Endothelial cell of umbilical vein (primary cell): ENCODE results near the gene FOXRED1. TPM values are rescaled to one million over a fixed set of nuclear protein-coding genes. Genes with fewer than 3 reads are reported as not detected.

Experiments
- BruUV-seq: library from RNA; stranded (reverse); fragments of 400-500 nt; replicated peaks from 2 replicates; lab custom pipeline; 2021; lab: Mats Ljungman, UMichigan
- CTCF ChIA-PET: fragments of 300-600, 350-600 bp; sonication (Branson Sonifier 250); formaldehyde crosslinking; loops from one replicate; lab custom pipeline; 2021; ENCODE audit warnings: antibody characterized with exemption, inconsistent platforms; lab: Charles Lee
- POLR2A ChIA-PET: fragments of 300-600, 350-600 bp; sonication (Branson Sonifier 250); formaldehyde crosslinking; loops from one replicate; lab custom pipeline; 2021; ENCODE audit warnings: antibody characterized with exemption, inconsistent platforms; lab: Charles Lee
- DNase-seq: peaks from one replicate; pipeline ENCODE4 v3.0.0-alpha.2; 2011; ENCODE audit warnings: low read depth, low spot score
- FAIRE-seq: peaks from 2 replicates; lab custom pipeline; 2011; peaks lifted over from hg19 to GRCh38; lab: Jason Lieb, UNC
- H2AFZ ChIP-seq: 2 replicates; pipeline ENCODE4 v1.6.0; 2012; ENCODE audit warnings: low read depth, low read length, control low read depth, inconsistent platforms
- H3K27ac ChIP-seq: 2 replicates; pipeline ENCODE4 v1.5.1; 2011; ENCODE audit warnings: low read depth, mild to moderate bottlenecking, control low read depth, low read length, moderate library complexity; ENCODE audit not compliant: insufficient read depth
- H3K27me3 ChIP-seq, 2 experiments: 2 replicates each; pipeline versions ENCODE4 v1.6.0 to v1.6.1; 2011; ENCODE audit warnings: low read length in 2 of 2, mixed read lengths in 1 of 2; ENCODE audit not compliant: control insufficient read depth in 2 of 2, insufficient read depth in 2 of 2
- H3K36me3 ChIP-seq, 2 experiments: 2 replicates in 1 of 2; 3 replicates in 1 of 2; pipeline ENCODE4 v1.5.1; 2011; ENCODE audit warnings: low read length in 2 of 2, mild to moderate bottlenecking in 1 of 2, moderate library complexity in 1 of 2; ENCODE audit not compliant: control insufficient read depth in 2 of 2, insufficient read depth in 2 of 2; ENCODE audit errors: extremely low read depth in 1 of 2
- H3K4me1 ChIP-seq: 3 replicates; pipeline ENCODE4 v1.5.1; 2011; ENCODE audit warnings: mild to moderate bottlenecking, low read length; ENCODE audit not compliant: control insufficient read depth, insufficient read depth; ENCODE audit errors: extremely low read depth
- H3K4me2 ChIP-seq: 2 replicates; pipeline ENCODE4 v1.6.1; 2011; ENCODE audit warnings: low read length, control low read depth, mixed read lengths; ENCODE audit not compliant: insufficient read depth
- H3K4me3 ChIP-seq, 3 experiments: fragments of 200-600 bp in 1 of 3; sonication (generic), shearing (Covaris generic) in 1 of 3; replicated peaks in 1 of 3; 2 replicates each; pipeline ENCODE4 v1.5.1; 2011 to 2016; ENCODE audit warnings: control low read depth in 3 of 3, low read length in 3 of 3, mild to moderate bottlenecking in 2 of 3, inconsistent platforms in 1 of 3, low read depth in 1 of 3, moderate library complexity in 1 of 3; ENCODE audit not compliant: insufficient read depth in 1 of 3
- H3K79me2 ChIP-seq: 2 replicates; pipeline ENCODE4 v1.6.0; 2012; ENCODE audit warnings: low read length, inconsistent platforms; ENCODE audit not compliant: control insufficient read depth, insufficient read depth
- H3K9ac ChIP-seq: replicated peaks from 2 replicates; pipeline ENCODE3; 2011; ENCODE audit warnings: low read length, control low read depth; ENCODE audit not compliant: insufficient read depth; ENCODE audit errors: extremely low read depth
- H3K9me1 ChIP-seq: replicated peaks from 3 replicates; pipeline ENCODE4 v1.6.0; 2011; ENCODE audit warnings: mild to moderate bottlenecking, low read length; ENCODE audit not compliant: control insufficient read depth, insufficient read depth; ENCODE audit errors: extremely low read depth
- H3K9me3 ChIP-seq: replicated peaks from 2 replicates; pipeline ENCODE4 v1.5.1; 2012; ENCODE audit warnings: low read length, inconsistent platforms; ENCODE audit not compliant: control insufficient read depth, insufficient read depth
- H4K20me1 ChIP-seq: replicated peaks from 2 replicates; pipeline ENCODE3; 2011; ENCODE audit warnings: mild to moderate bottlenecking, low read length; ENCODE audit not compliant: control insufficient read depth, insufficient read depth; ENCODE audit errors: extremely low read depth
- GATA2 ChIP-seq: IDR thresholded peaks from 2 replicates; pipeline ENCODE4 v1.7.0; 2011; ENCODE audit warnings: low read depth, mild to moderate bottlenecking, moderate library complexity, mixed read lengths, low read length; ENCODE audit not compliant: insufficient read length, insufficient read depth
- JUN ChIP-seq: IDR thresholded peaks from 2 replicates; pipeline ENCODE4 v1.6.1; 2011; ENCODE audit warnings: borderline replicate concordance, low read depth; ENCODE audit not compliant: insufficient read length, insufficient read depth
- MAX ChIP-seq: IDR thresholded peaks from 2 replicates; pipeline ENCODE4 v1.6.1; 2011; ENCODE audit not compliant: insufficient read depth, insufficient read length
- MYC ChIP-seq: IDR thresholded peaks from one replicate; pipeline ENCODE4 v1.6.1; 2011; ENCODE audit warnings: mild to moderate bottlenecking, low read depth, low read length
- POLR2A ChIP-seq: IDR thresholded peaks from 2 replicates; pipeline ENCODE4 v1.6.1; 2012; ENCODE audit warnings: low read depth, mild to moderate bottlenecking, control low read depth, low read length
- POLR2AphosphoS5 ChIP-seq: IDR thresholded peaks from 2 replicates; pipeline ENCODE4 v1.6.1; 2012; ENCODE audit warnings: low read depth, mild to moderate bottlenecking, control low read depth, low read length, moderate library complexity; ENCODE audit not compliant: insufficient read depth
- dilution Hi-C: fragments of 300-500 bp; cut with MboI; formaldehyde crosslinking; loops from one replicate; pipeline ENCODE4 v1.15.0; 2019; ENCODE audit warnings: low sequenced_read_pairs; ENCODE audit not compliant: extremely low pct_ligation_motif_present
- intact Hi-C: fragments of 100-400 bp; cut with micrococcal nuclease; formaldehyde crosslinking; loops from one replicate; pipeline ENCODE4 v1.10.0; 2022
- polyA plus RNA-seq, 4 experiments: library from polyadenylated mRNA; depleted of rRNA in 3 of 4; stranded (reverse) in 3 of 4; unstranded in 1 of 4; fragments of >200 nt; gene quantifications; 2 replicates each; pipeline versions ENCODE4 v1.2.1 to v1.2.3, GENCODE V29; 2011 to 2012; ENCODE audit warnings: missing spikeins in 1 of 4
- total RNA-seq: library from RNA; stranded (reverse); gene quantifications from 2 replicates; pipeline ENCODE4 v1.2.3, GENCODE V29; 2021
- TF ChIP-seq, protein P1 (sequence below), 2 donors: IDR thresholded peaks; 1 replicate in 1 of 2; 2 replicates in 1 of 2; pipeline ENCODE4 v1.5.1; 2011; ENCODE audit warnings: low read length in 2 of 2, mild to moderate bottlenecking in 2 of 2, moderate library complexity in 2 of 2, control low read depth in 1 of 2, inconsistent platforms in 1 of 2, low read depth in 1 of 2; ENCODE audit not compliant: insufficient read depth in 1 of 2; ENCODE audit errors: extremely low read depth in 1 of 2

The FOXRED1 gene
- total and polyA plus RNA-seq, 2 donors (not counting 3 experiments of a cell fraction or from before 2014, with no cell fraction given) = 32.4 to 33.5 TPM

GRCh38 chr11:126310200-126310991 is 41.4 kb downstream of the FOXRED1 start:
- POLR2A ChIA-PET = interaction anchor here (0.9 to 1.2 kb wide), 4 partner anchors 12 to 170 kb away, joined by 3 to 4 read pairs (median 3); no protein-coding TSS in a partner anchor
- Histone ChIP-seq H3K4me2 (no peak overlapping the region), H2AFZ (no peak overlapping the region), H3K9ac (no peak overlapping the region), H3K9me3 (no peaks in the 10 kb centered on the region), H3K79me2 (no peaks in the 10 kb centered on the region), H3K36me3 (no peaks in the 10 kb centered on the region), H3K27me3 (no peaks in the 10 kb centered on the region), H3K4me3 (no peak overlapping the region), H4K20me1 (no peaks in the 10 kb centered on the region), H3K9me1 (no peaks in the 10 kb centered on the region), H3K27ac (no peak overlapping the region), H3K4me1 (no peaks in the 10 kb centered on the region)
- CTCF ChIA-PET = interaction anchor here (0.6 to 10.7 kb wide), 33 partner anchors 9 to 680 kb away, joined by 3 to 437 read pairs (median 6); partner anchors contain the start of gene ST3GAL4
- FAIRE-seq = peak; percentile 83
- BruUV-seq = no TSS peak
- dilution Hi-C loops = no loop called here
- DNase-seq = peak; percentile 78
- TF ChIP-seq POLR2AphosphoS5 (peak; percentile 49), GATA2 (no peak), POLR2A (no peak), MAX (no peak), JUN (no peak), MYC (no peak)
- TF ChIP-seq, protein P1, sequence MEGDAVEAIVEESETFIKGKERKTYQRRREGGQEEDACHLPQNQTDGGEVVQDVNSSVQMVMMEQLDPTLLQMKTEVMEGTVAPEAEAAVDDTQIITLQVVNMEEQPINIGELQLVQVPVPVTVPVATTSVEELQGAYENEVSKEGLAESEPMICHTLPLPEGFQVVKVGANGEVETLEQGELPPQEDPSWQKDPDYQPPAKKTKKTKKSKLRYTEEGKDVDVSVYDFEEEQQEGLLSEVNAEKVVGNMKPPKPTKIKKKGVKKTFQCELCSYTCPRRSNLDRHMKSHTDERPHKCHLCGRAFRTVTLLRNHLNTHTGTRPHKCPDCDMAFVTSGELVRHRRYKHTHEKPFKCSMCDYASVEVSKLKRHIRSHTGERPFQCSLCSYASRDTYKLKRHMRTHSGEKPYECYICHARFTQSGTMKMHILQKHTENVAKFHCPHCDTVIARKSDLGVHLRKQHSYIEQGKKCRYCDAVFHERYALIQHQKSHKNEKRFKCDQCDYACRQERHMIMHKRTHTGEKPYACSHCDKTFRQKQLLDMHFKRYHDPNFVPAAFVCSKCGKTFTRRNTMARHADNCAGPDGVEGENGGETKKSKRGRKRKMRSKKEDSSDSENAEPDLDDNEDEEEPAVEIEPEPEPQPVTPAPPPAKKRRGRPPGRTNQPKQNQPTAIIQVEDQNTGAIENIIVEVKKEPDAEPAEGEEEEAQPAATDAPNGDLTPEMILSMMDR (IDR thresholded peaks at IDR 0.05; ENCODE audit: extremely low read depth in 1 of 2, insufficient read depth in 1 of 2, low read depth in 1 of 2, low read length in 2 of 2) = peak; percentile 89 to 91
- intact Hi-C loops = loop anchor here (1.0 to 5.0 kb wide), 9 partner anchors 26 to 680 kb away; partner anchors contain the start of gene ST3GAL4
